ENCODE measurements around the gene MLXIP. TPM values are rescaled to one million over a fixed set of nuclear protein-coding genes. Genes with fewer than 3 reads are reported as not detected.

MLXIP gene
- total and polyA plus RNA-seq, 2 of the 8 experiments (the other 6 are each of a cell fraction or from before 2014, with no cell fraction given) = 5.5 to 40.5 TPM

- TF ChIP-seq GTF2F1 (IDR thresholded peaks at IDR 0.05; ENCODE audit: borderline replicate concordance, low read depth, low read length) (no peak), CEBPB (IDR thresholded peaks at IDR 0.05; ENCODE audit: low read depth, low read length) (no peak), NRF1 (IDR thresholded peaks at IDR 0.05; ENCODE audit: low read depth, low read length) (no peak), FOSL1 (IDR thresholded peaks at IDR 0.05; ENCODE audit: insufficient read depth, low read depth, low read length) (no peak), CTBP2 (IDR thresholded peaks at IDR 0.05; ENCODE audit: borderline replicate concordance, insufficient read depth, insufficient read length, low read length) (no peak)
Observed at GRCh38 chr12:122107261-122107660, 28.7 kb downstream of the MLXIP start (continued).
